Activated naive CD8-positive, alpha-beta T cell treated with anti-CD3 and anti-CD28 coated beads, Interleukin-2, amount 50 U/mL, for 24 hours (primary cell): ENCODE data around the gene SH3RF3.
"Not testable (repeated sequence)": the region's sequence is repeated elsewhere in the genome, so short reads cannot be mapped to it uniquely, and the experiment has no call there.

Source experiments
- ATAC-seq: fragments of 150-1000 bp; cut with Tn5 transposase; one replicate; pipeline ENCODE4 v1.10.0; 2021
- DNase-seq: peaks from one replicate; pipeline ENCODE4 v3.0.0; 2021
- H3K27ac Mint-ChIP-seq: one replicate; pipeline ENCODE4 v1.8.0; 2021; ENCODE audit warnings: mild to moderate bottlenecking, mixed read lengths
- H3K27me3 Mint-ChIP-seq: one replicate; pipeline ENCODE4 v1.8.0; 2021; ENCODE audit warnings: mixed read lengths
- H3K36me3 Mint-ChIP-seq: one replicate; pipeline ENCODE4 v1.8.0; 2021; ENCODE audit warnings: low read depth, mixed read lengths
- H3K4me1 Mint-ChIP-seq: one replicate; pipeline ENCODE4 v1.8.0; 2021; ENCODE audit warnings: mixed read lengths
- H3K4me3 Mint-ChIP-seq: one replicate; pipeline ENCODE4 v1.8.0; 2021; ENCODE audit warnings: mild to moderate bottlenecking, moderate library complexity, mixed read lengths
- H3K9me3 Mint-ChIP-seq: one replicate; pipeline ENCODE4 v1.8.0; 2021; ENCODE audit warnings: mixed read lengths

Gene SH3RF3

DNA sequence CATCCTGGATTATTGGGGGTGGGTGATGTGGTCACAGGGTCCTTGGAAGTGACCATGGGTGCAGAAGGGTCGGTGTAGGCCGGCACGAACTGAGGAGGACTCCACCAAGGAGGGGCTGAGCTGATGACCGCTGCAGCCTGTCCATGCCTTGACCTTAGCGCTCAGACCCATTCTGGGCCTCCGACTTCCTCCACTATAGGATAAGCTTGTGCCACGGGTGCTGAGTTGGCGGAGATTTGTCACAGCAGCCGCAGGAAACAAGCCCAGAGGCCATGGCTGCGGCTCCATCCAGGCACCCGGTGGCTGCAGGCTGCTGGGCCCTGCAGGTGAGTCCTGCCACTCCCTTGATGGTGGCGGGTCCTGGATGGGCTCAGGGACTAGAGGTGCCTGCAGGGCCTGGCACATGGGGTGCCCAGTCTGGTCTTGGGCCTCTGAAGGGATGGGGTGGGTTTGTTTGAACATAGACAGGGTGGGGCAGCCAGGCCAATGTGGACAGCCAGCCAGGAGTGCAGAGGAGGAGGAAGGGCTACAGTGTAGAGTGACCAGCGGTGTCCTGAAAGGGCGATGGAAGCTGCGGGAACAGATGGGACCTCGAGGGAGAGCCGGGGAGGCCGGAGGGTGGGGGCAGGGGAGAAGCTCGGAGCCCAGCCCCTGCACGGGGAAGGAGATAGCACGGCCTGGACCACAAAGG, 400.0 kb downstream of the SH3RF3 start:
- Mint-ChIP-seq H3K4me1 (no peaks in the 10 kb centered on the region), H3K9me3 (no peaks in the 10 kb centered on the region), H3K36me3 (no peaks in the 10 kb centered on the region), H3K4me3 (no peak overlapping the region), H3K27ac (no peak overlapping the region), H3K27me3 (peaks cover 3% of the 10 kb centered on the region)
- DNase-seq, result no peak
- no peak for ATAC-seq

DNA sequence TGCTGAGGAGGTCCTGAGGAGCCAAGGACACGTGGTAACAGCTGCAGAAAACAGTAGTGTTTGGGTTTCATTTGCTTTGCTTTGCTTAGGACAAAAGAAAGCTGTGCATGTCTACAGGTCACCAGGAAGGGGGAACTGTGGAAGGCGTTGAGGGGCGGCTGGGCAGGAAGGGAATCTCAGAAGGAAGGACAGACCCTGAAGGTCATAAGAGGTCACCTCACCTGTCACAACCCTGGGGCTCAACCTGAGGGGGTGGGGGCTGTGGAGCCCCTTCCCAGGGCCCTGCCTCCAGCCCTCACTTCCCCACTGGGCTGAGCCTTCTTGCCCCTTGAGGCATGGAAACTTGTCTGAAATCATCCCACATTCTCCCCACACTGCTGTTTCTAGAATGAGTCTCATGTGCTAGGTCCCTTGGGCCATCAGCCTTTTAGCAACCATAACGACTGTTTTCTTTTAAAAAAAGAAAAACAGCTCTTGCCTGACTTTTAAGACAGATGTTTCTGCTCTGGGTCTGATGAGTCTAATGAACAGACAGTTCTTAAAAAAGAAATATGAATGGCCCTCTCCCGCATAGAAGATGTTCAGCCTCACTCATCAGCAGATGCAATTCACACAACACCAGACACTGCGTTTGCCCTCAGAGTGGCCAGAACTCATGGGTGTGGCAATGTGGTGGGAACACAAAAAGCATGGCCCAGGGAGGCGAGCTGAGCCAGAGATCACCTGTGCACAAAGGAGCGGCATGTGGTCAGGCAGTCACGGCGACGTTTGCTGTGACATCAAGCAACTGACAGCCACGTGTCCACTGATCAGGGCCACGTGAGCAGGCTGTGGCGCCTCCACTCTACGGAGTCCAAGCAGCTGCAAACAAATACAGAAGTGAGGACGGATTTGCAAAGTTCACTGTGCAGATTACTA, 400.8 kb downstream of the SH3RF3 start:
- Mint-ChIP-seq H3K4me3 (no peak overlapping the region), H3K9me3 (no peaks in the 10 kb centered on the region), H3K36me3 (no peaks in the 10 kb centered on the region), H3K27ac (no peak overlapping the region), H3K4me1 (no peaks in the 10 kb centered on the region), H3K27me3 (peaks cover 3% of the 10 kb centered on the region)
- DNase-seq, result no peak
- no peak for ATAC-seq

DNA sequence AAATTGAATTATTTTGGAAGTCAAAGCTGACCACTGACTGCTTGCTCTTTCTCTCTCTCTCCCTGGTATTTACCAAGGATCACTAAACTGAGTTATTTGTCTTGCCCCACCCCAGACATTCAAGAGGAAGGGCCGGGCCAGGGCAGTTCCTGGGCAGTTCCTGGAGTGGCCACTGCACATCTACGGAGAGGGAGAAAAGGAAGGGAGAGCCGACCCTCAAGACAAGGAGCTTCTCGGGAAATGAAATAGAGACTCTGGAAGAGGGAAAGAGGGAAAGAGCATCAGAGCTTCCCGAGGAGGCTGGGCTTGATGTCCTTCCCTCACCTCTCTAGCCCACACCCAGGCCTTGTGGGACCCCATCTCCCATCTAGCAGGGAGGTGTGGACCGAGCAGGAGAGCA, 401.7 kb downstream of the SH3RF3 start:
- peaks cover 3% of the 10 kb centered on the region for H3K27me3 Mint-ChIP-seq
- H3K4me3 Mint-ChIP-seq, result no peak overlapping the region
- H3K27ac Mint-ChIP-seq, result no peak overlapping the region
- DNase-seq, result no peak
- no peaks in the 10 kb centered on the region for H3K9me3 Mint-ChIP-seq
- no peak for ATAC-seq
- H3K4me1 Mint-ChIP-seq, result no peaks in the 10 kb centered on the region
- no peaks in the 10 kb centered on the region for H3K36me3 Mint-ChIP-seq

- DNase-seq (no peak), ATAC-seq (no peak)
- Mint-ChIP-seq H3K27ac (no peak overlapping the region), H3K4me3 (no peak overlapping the region), H3K27me3 (peaks cover 3% of the 10 kb centered on the region), H3K9me3 (no peaks in the 10 kb centered on the region), H3K4me1 (no peaks in the 10 kb centered on the region), H3K36me3 (no peaks in the 10 kb centered on the region)
These were observed 402.2 kb downstream of the SH3RF3 start for GRCh38 chr2:109531221-109531620.

DNA sequence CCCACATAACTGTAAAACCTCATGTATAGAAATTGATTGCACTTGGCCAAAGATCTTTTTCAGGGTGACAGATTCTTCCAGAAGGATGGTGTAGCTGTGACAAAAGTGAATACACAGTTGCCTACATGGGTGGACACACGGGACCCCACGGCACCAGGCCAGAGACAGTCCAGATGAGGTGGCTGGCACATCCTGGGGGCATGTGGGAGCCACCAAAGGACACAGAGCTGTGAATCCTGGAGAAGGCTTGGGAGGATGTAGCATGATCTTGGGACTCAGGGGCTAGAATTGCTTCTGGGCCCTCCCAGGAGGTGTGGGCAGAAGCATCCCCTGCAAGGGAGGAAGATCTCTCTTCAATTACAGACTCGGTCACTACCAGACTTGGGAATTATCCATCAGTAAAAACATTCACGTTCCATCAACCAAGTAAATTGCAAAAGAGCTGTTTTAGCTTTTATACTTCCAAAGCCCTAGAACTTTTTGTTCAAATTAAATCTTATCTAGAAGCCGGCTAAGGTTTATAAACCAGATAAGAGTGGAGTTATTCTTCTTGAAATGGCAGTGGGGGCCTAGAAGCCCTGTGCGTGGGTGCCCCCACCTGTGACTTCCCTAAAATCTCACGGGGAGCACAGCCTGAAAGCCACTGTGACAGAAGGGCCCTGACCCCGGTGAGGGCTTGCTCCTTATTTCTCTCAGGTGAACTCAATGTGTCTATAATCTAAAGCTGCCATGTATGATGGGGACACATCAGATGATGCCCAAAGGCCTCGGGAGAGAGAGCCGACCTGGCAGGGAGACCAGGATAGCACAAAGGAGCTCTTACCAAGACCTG, 403.1 kb downstream of the SH3RF3 start:
- no peaks in the 10 kb centered on the region for H3K9me3 Mint-ChIP-seq
- H3K4me1 Mint-ChIP-seq, result no peaks in the 10 kb centered on the region
- H3K4me3 Mint-ChIP-seq, result no peak overlapping the region
- ATAC-seq (no peak), DNase-seq (no peak)
- H3K36me3 Mint-ChIP-seq, result no peaks in the 10 kb centered on the region
- H3K27ac Mint-ChIP-seq, result no peak overlapping the region
- H3K27me3 Mint-ChIP-seq, result peaks cover 2% of the 10 kb centered on the region

- Mint-ChIP-seq H3K4me3 (no peak overlapping the region), H3K9me3 (no peaks in the 10 kb centered on the region)
These were observed 403.7 kb downstream of the SH3RF3 start for GRCh38 chr2:109532728-109533076.

DNA sequence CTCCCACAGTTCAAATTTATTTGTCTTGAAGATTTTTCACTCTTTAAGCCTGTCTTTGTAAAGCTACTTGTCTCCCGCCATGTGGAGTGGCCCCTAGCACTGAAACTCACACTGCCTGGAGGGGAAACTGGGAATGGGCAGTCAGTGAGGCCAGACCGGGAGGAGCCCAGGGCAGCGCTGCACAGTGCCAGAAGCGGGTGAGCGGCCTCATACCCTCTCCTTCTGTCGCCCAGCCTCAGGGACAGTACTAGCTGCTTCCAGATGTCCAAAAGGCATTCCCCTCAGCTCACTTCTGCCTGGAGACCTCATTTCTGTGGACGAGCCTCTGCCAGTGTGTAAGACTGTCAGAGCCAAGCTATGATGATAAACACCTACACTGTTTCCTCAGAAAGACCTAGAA, 404.8 kb downstream of the SH3RF3 start:
- H3K4me3 Mint-ChIP-seq, result no peak overlapping the region
- no peak for ATAC-seq
- no peaks in the 10 kb centered on the region for H3K36me3 Mint-ChIP-seq
- peaks cover 2% of the 10 kb centered on the region for H3K27me3 Mint-ChIP-seq
- H3K27ac Mint-ChIP-seq, result no peak overlapping the region
- H3K9me3 Mint-ChIP-seq, result no peaks in the 10 kb centered on the region
- no peak for DNase-seq
- no peaks in the 10 kb centered on the region for H3K4me1 Mint-ChIP-seq

More at GRCh38 chr2:109532728-109533076, 403.7 kb downstream of the SH3RF3 start:
- Mint-ChIP-seq H3K27me3 (peaks cover 2% of the 10 kb centered on the region), H3K4me1 (no peaks in the 10 kb centered on the region), H3K36me3 (no peaks in the 10 kb centered on the region), H3K27ac (no peak overlapping the region)
- DNase-seq (no peak), ATAC-seq (no peak)

GRCh38 chr2:109535217-109535946, 406.4 kb downstream of the SH3RF3 start:
- Mint-ChIP-seq H3K27ac (no peak overlapping the region), H3K4me1 (no peaks in the 10 kb centered on the region), H3K36me3 (no peaks in the 10 kb centered on the region), H3K4me3 (no peak overlapping the region), H3K27me3 (peaks cover 2% of the 10 kb centered on the region), H3K9me3 (no peaks in the 10 kb centered on the region)
- ATAC-seq (no peak), DNase-seq (no peak)

GRCh38 chr2:109536556-109536955, 407.6 kb downstream of the SH3RF3 start:
- not testable (repeated sequence) for H3K4me3 Mint-ChIP-seq, H3K27ac Mint-ChIP-seq, ATAC-seq, H3K36me3 Mint-ChIP-seq, H3K27me3 Mint-ChIP-seq, DNase-seq, H3K4me1 Mint-ChIP-seq, H3K9me3 Mint-ChIP-seq

GRCh38 chr2:109537565-109538222, 408.7 kb downstream of the SH3RF3 start:
- no peaks in the 10 kb centered on the region for H3K9me3 Mint-ChIP-seq
- H3K4me1 Mint-ChIP-seq, result no peaks in the 10 kb centered on the region
- no peak overlapping the region for H3K27ac Mint-ChIP-seq
- no peak overlapping the region for H3K4me3 Mint-ChIP-seq
- no peak for DNase-seq
- no peak for ATAC-seq
- no peaks in the 10 kb centered on the region for H3K36me3 Mint-ChIP-seq
- peaks cover 3% of the 10 kb centered on the region for H3K27me3 Mint-ChIP-seq

DNA sequence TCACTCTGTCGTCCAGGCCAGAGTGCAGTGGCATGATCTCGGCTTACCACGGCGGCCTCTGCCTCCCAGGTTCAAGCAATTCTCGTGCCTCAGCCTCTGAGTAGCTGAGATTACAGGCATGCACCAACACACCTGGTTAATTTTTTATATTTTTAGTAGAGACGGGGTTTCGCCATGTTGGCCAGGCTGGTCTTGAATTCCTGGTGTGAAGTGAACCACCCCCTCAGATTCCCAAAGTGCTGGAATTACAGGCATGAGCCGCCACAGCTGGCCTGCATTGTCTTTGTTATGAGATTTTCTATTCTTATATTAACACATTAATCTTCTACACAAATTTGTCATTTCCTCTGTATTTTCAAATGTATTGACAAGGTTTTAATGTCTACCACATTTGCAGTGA, 409.5 kb downstream of the SH3RF3 start:
- Mint-ChIP-seq H3K4me3 (no peak overlapping the region), H3K27ac (no peak overlapping the region), H3K4me1 (no peaks in the 10 kb centered on the region), H3K9me3 (no peaks in the 10 kb centered on the region), H3K27me3 (peaks cover 3% of the 10 kb centered on the region), H3K36me3 (no peaks in the 10 kb centered on the region)
- ATAC-seq (no peak), DNase-seq (no peak)

DNA sequence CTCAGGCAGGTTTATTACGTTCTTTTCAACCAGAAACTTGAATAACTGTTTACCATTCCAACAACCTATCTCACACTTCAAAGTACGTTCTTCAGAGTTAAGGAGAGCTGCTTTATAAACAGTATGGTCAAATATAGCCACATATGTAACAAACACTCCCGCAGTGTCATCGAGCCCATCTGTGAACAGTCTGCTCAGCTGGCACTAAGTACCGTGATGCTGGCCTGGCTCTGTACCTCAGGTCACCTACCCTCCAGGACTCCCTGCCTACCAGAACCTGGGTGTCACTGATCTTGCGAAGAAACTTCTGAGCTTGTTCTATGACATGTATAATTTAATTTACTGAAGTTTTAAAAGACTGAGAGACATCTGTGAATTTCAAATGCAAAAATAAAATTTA, 413.4 kb downstream of the SH3RF3 start:
- DNase-seq (no peak), ATAC-seq (no peak)
- Mint-ChIP-seq H3K27me3 (peaks cover 5% of the 10 kb centered on the region), H3K27ac (no peak overlapping the region), H3K4me1 (no peaks in the 10 kb centered on the region), H3K4me3 (no peak overlapping the region), H3K36me3 (no peaks in the 10 kb centered on the region), H3K9me3 (no peaks in the 10 kb centered on the region)

GRCh38 chr2:109545828-109546713, 417.1 kb downstream of the SH3RF3 start:
- no peaks in the 10 kb centered on the region for H3K36me3 Mint-ChIP-seq
- no peak overlapping the region for H3K4me3 Mint-ChIP-seq
- DNase-seq (peak; percentile 71), ATAC-seq (peak; percentile 66)
- peaks cover 7% of the 10 kb centered on the region for H3K4me1 Mint-ChIP-seq
- H3K9me3 Mint-ChIP-seq, result no peaks in the 10 kb centered on the region
- H3K27me3 Mint-ChIP-seq, result peaks cover 6% of the 10 kb centered on the region
- H3K27ac Mint-ChIP-seq, result no peak overlapping the region
